Endothelial cell of umbilical vein (primary cell): ENCODE measurements around the gene GNAQ. TPM values are rescaled to one million over a fixed set of nuclear protein-coding genes. Genes with fewer than 3 reads are reported as not detected.
A peak's percentile ranks its signal among the peaks of the same experiment; 100 is the strongest.

Source experiments
- BruUV-seq: library from RNA; stranded (reverse); fragments of 400-500 nt; replicated peaks from 2 replicates; lab custom pipeline; 2021; lab: Mats Ljungman, UMichigan
- CTCF ChIA-PET: fragments of 300-600, 350-600 bp; sonication (Branson Sonifier 250); formaldehyde crosslinking; loops from one replicate; lab custom pipeline; 2021; ENCODE audit warnings: antibody characterized with exemption, inconsistent platforms; lab: Charles Lee
- POLR2A ChIA-PET: fragments of 300-600, 350-600 bp; sonication (Branson Sonifier 250); formaldehyde crosslinking; loops from one replicate; lab custom pipeline; 2021; ENCODE audit warnings: antibody characterized with exemption, inconsistent platforms; lab: Charles Lee
- DNase-seq: peaks from one replicate; pipeline ENCODE4 v3.0.0-alpha.2; 2011; ENCODE audit warnings: low read depth, low spot score
- FAIRE-seq: peaks from 2 replicates; lab custom pipeline; 2011; peaks lifted over from hg19 to GRCh38; lab: Jason Lieb, UNC
- H2AFZ ChIP-seq: 2 replicates; pipeline ENCODE4 v1.6.0; 2012; ENCODE audit warnings: low read depth, low read length, control low read depth, inconsistent platforms
- H3K27ac ChIP-seq: 2 replicates; pipeline ENCODE4 v1.5.1; 2011; ENCODE audit warnings: low read depth, mild to moderate bottlenecking, control low read depth, low read length, moderate library complexity; ENCODE audit not compliant: insufficient read depth
- H3K27me3 ChIP-seq, 2 experiments: 2 replicates each; pipeline versions ENCODE4 v1.6.0 to v1.6.1; 2011; ENCODE audit warnings: low read length in 2 of 2, mixed read lengths in 1 of 2; ENCODE audit not compliant: control insufficient read depth in 2 of 2, insufficient read depth in 2 of 2
- H3K36me3 ChIP-seq, 2 experiments: 2 replicates in 1 of 2; 3 replicates in 1 of 2; pipeline ENCODE4 v1.5.1; 2011; ENCODE audit warnings: low read length in 2 of 2, mild to moderate bottlenecking in 1 of 2, moderate library complexity in 1 of 2; ENCODE audit not compliant: control insufficient read depth in 2 of 2, insufficient read depth in 2 of 2; ENCODE audit errors: extremely low read depth in 1 of 2
- H3K4me1 ChIP-seq: 3 replicates; pipeline ENCODE4 v1.5.1; 2011; ENCODE audit warnings: mild to moderate bottlenecking, low read length; ENCODE audit not compliant: control insufficient read depth, insufficient read depth; ENCODE audit errors: extremely low read depth
- H3K4me2 ChIP-seq: 2 replicates; pipeline ENCODE4 v1.6.1; 2011; ENCODE audit warnings: low read length, control low read depth, mixed read lengths; ENCODE audit not compliant: insufficient read depth
- H3K4me3 ChIP-seq, 3 experiments: fragments of 200-600 bp in 1 of 3; sonication (generic), shearing (Covaris generic) in 1 of 3; replicated peaks in 1 of 3; 2 replicates each; pipeline ENCODE4 v1.5.1; 2011 to 2016; ENCODE audit warnings: control low read depth in 3 of 3, low read length in 3 of 3, mild to moderate bottlenecking in 2 of 3, inconsistent platforms in 1 of 3, low read depth in 1 of 3, moderate library complexity in 1 of 3; ENCODE audit not compliant: insufficient read depth in 1 of 3
- H3K79me2 ChIP-seq: 2 replicates; pipeline ENCODE4 v1.6.0; 2012; ENCODE audit warnings: low read length, inconsistent platforms; ENCODE audit not compliant: control insufficient read depth, insufficient read depth
- H3K9ac ChIP-seq: replicated peaks from 2 replicates; pipeline ENCODE3; 2011; ENCODE audit warnings: low read length, control low read depth; ENCODE audit not compliant: insufficient read depth; ENCODE audit errors: extremely low read depth
- H3K9me1 ChIP-seq: replicated peaks from 3 replicates; pipeline ENCODE4 v1.6.0; 2011; ENCODE audit warnings: mild to moderate bottlenecking, low read length; ENCODE audit not compliant: control insufficient read depth, insufficient read depth; ENCODE audit errors: extremely low read depth
- H3K9me3 ChIP-seq: replicated peaks from 2 replicates; pipeline ENCODE4 v1.5.1; 2012; ENCODE audit warnings: low read length, inconsistent platforms; ENCODE audit not compliant: control insufficient read depth, insufficient read depth
- H4K20me1 ChIP-seq: replicated peaks from 2 replicates; pipeline ENCODE3; 2011; ENCODE audit warnings: mild to moderate bottlenecking, low read length; ENCODE audit not compliant: control insufficient read depth, insufficient read depth; ENCODE audit errors: extremely low read depth
- CTCF ChIP-seq, 2 donors: IDR thresholded peaks; 1 replicate in 1 of 2; 2 replicates in 1 of 2; pipeline ENCODE4 v1.5.1; 2011; ENCODE audit warnings: low read length in 2 of 2, mild to moderate bottlenecking in 2 of 2, moderate library complexity in 2 of 2, control low read depth in 1 of 2, inconsistent platforms in 1 of 2, low read depth in 1 of 2; ENCODE audit not compliant: insufficient read depth in 1 of 2; ENCODE audit errors: extremely low read depth in 1 of 2
- EZH2 ChIP-seq: IDR thresholded peaks from 2 replicates; pipeline ENCODE4 v1.6.1; 2012; ENCODE audit warnings: borderline replicate concordance, low read depth, mild to moderate bottlenecking, moderate library complexity, low read length, inconsistent platforms; ENCODE audit not compliant: severe bottlenecking
- FOS ChIP-seq: IDR thresholded peaks from 2 replicates; pipeline ENCODE4 v1.6.1; 2011; ENCODE audit warnings: mild to moderate bottlenecking, low read length, moderate library complexity, borderline replicate concordance; ENCODE audit not compliant: insufficient read depth
- GATA2 ChIP-seq: IDR thresholded peaks from 2 replicates; pipeline ENCODE4 v1.7.0; 2011; ENCODE audit warnings: low read depth, mild to moderate bottlenecking, moderate library complexity, mixed read lengths, low read length; ENCODE audit not compliant: insufficient read length, insufficient read depth
- JUN ChIP-seq: IDR thresholded peaks from 2 replicates; pipeline ENCODE4 v1.6.1; 2011; ENCODE audit warnings: borderline replicate concordance, low read depth; ENCODE audit not compliant: insufficient read length, insufficient read depth
- MAX ChIP-seq: IDR thresholded peaks from 2 replicates; pipeline ENCODE4 v1.6.1; 2011; ENCODE audit not compliant: insufficient read depth, insufficient read length
- MYC ChIP-seq: IDR thresholded peaks from one replicate; pipeline ENCODE4 v1.6.1; 2011; ENCODE audit warnings: mild to moderate bottlenecking, low read depth, low read length
- POLR2A ChIP-seq: IDR thresholded peaks from 2 replicates; pipeline ENCODE4 v1.6.1; 2012; ENCODE audit warnings: low read depth, mild to moderate bottlenecking, control low read depth, low read length
- POLR2AphosphoS5 ChIP-seq: IDR thresholded peaks from 2 replicates; pipeline ENCODE4 v1.6.1; 2012; ENCODE audit warnings: low read depth, mild to moderate bottlenecking, control low read depth, low read length, moderate library complexity; ENCODE audit not compliant: insufficient read depth
- dilution Hi-C: fragments of 300-500 bp; cut with MboI; formaldehyde crosslinking; loops from one replicate; pipeline ENCODE4 v1.15.0; 2019; ENCODE audit warnings: low sequenced_read_pairs; ENCODE audit not compliant: extremely low pct_ligation_motif_present
- intact Hi-C: fragments of 100-400 bp; cut with micrococcal nuclease; formaldehyde crosslinking; loops from one replicate; pipeline ENCODE4 v1.10.0; 2022
- polyA plus RNA-seq, 4 experiments: library from polyadenylated mRNA; depleted of rRNA in 3 of 4; stranded (reverse) in 3 of 4; unstranded in 1 of 4; fragments of >200 nt; gene quantifications; 2 replicates each; pipeline versions ENCODE4 v1.2.1 to v1.2.3, GENCODE V29; 2011 to 2012; ENCODE audit warnings: missing spikeins in 1 of 4
- total RNA-seq: library from RNA; stranded (reverse); gene quantifications from 2 replicates; pipeline ENCODE4 v1.2.3, GENCODE V29; 2021

The GNAQ gene
- total and polyA plus RNA-seq, 2 donors (not counting 3 experiments of a cell fraction or from before 2014, with no cell fraction given), result 26.1 to 67.3 TPM

- no TSS peak for BruUV-seq
- ChIA-PET POLR2A (interaction anchor here (0.6 to 0.7 kb wide), 3 partner anchors 10 to 204 kb away, joined by 3 to 4 read pairs (median 3); no protein-coding TSS in a partner anchor), CTCF (interaction anchor here (0.6 to 1.0 kb wide), 2 partner anchors 14 to 116 kb away, joined by 3 to 5 read pairs; no protein-coding TSS in a partner anchor)
- peaks cover 9% of the 10 kb centered on the region for H3K79me2 ChIP-seq
- no peaks in the 10 kb centered on the region for H4K20me1 ChIP-seq
- no peaks in the 10 kb centered on the region for H3K36me3 ChIP-seq
- no peaks in the 10 kb centered on the region for H3K9me3 ChIP-seq
- no peak for FAIRE-seq
- no peak overlapping the region for H3K27ac ChIP-seq
- DNase-seq, result peak; percentile 24
- H3K4me2 ChIP-seq, result no peak overlapping the region
- intact Hi-C loops, result no loop called here
- peaks cover 8% of the 10 kb centered on the region for H3K4me1 ChIP-seq
- H2AFZ ChIP-seq, result no peak overlapping the region
- no peak overlapping the region for H3K9ac ChIP-seq
- no peaks in the 10 kb centered on the region for H3K27me3 ChIP-seq
- dilution Hi-C loops, result no loop called here
- TF ChIP-seq EZH2 (no peak), MAX (no peak), CTCF (IDR thresholded peaks at IDR 0.05; ENCODE audit: extremely low read depth in 1 of 2, insufficient read depth in 1 of 2, low read depth in 1 of 2, low read length in 2 of 2) (no peak), GATA2 (no peak), FOS (no peak), MYC (no peak), JUN (no peak), POLR2A (no peak), POLR2AphosphoS5 (no peak)
- no peaks in the 10 kb centered on the region for H3K9me1 ChIP-seq
- H3K4me3 ChIP-seq, result no peak overlapping the region
Observed at GRCh38 chr9:77827104-77827784, 204.4 kb downstream of the GNAQ start.
